SHP77 (cell line): Measurements from ENCODE around the gene ARHGAP28.

ENCODE experiments used
- DNase-seq, 2 experiments: peaks; one replicate each; lab custom pipeline; 2025; lab: John Stamatoyannopoulos, UW

Gene ARHGAP28

GRCh38 chr18:6729247-6730091 is at the start of gene ARHGAP28:
TSS of gene ARHGAP28 (plus strand) at chr18:6729716. CDS start at chr18:6729822, 106 bp downstream.
- DNase-seq: no peak

- DNase-seq: no peak
These were observed 48.1 kb upstream of the ARHGAP28 start for GRCh38 chr18:6681331-6681875.

GRCh38 chr18:6682437-6683111 is 46.9 kb upstream of the ARHGAP28 start:
- peak in 1 of 2 experiments; percentile 23 for DNase-seq

- DNase-seq: peak; percentile 54 to 62
These were observed 46.2 kb upstream of the ARHGAP28 start for GRCh38 chr18:6683112-6683876.

- no peak for DNase-seq
These were observed 41.8 kb upstream of the ARHGAP28 start for GRCh38 chr18:6687676-6688075.

GRCh38 chr18:6708890-6709289 is 20.6 kb upstream of the ARHGAP28 start:
- no peak for DNase-seq

- DNase-seq: no peak
These were observed 18.0 kb upstream of the ARHGAP28 start for GRCh38 chr18:6711467-6711866.

GRCh38 chr18:6712401-6712800 is 17.1 kb upstream of the ARHGAP28 start:
- no peak for DNase-seq

GRCh38 chr18:6714010-6714409 is 15.5 kb upstream of the ARHGAP28 start:
- DNase-seq: no peak

- no peak for DNase-seq
These were observed 11.2 kb upstream of the ARHGAP28 start for GRCh38 chr18:6718267-6718666.

- no peak for DNase-seq
These were observed 10.2 kb upstream of the ARHGAP28 start for GRCh38 chr18:6719098-6719846.

GRCh38 chr18:6719910-6720683 is 9.4 kb upstream of the ARHGAP28 start:
- no peak for DNase-seq

GRCh38 chr18:6721755-6722154 is 7.8 kb upstream of the ARHGAP28 start:
- no peak for DNase-seq

- DNase-seq: no peak
These were observed 6.8 kb upstream of the ARHGAP28 start for GRCh38 chr18:6722690-6723089.

- DNase-seq: no peak
These were observed 5.2 kb upstream of the ARHGAP28 start for GRCh38 chr18:6724331-6724730.

- DNase-seq: no peak
These were observed 1.2 kb upstream of the ARHGAP28 start for GRCh38 chr18:6728331-6728730.

GRCh38 chr18:6728809-6729246 is 688 bp upstream of the ARHGAP28 start:
- no peak for DNase-seq

GRCh38 chr18:6730416-6731221 is 1.1 kb downstream of the ARHGAP28 start:
- DNase-seq: no peak

- DNase-seq: no peak
These were observed 1.7 kb downstream of the ARHGAP28 start for GRCh38 chr18:6731222-6731596.

GRCh38 chr18:6732952-6733351 is 3.4 kb downstream of the ARHGAP28 start:
- DNase-seq: no peak
